GM12875 (cell line): ENCODE results near the gene ARHGEF10L.

Experiments
- H3K4me3 ChIP-seq: one replicate; pipeline ENCODE4 v1.5.1; 2011; ENCODE audit warnings: low read depth, low read length, control low read depth
- TF ChIP-seq, protein P1 (sequence below): IDR thresholded peaks from 2 replicates; pipeline ENCODE4 v1.5.1; 2011; ENCODE audit warnings: low read depth, mild to moderate bottlenecking, control low read depth, inconsistent platforms, low read length, moderate library complexity, borderline replicate concordance; ENCODE audit not compliant: insufficient read depth

The ARHGEF10L gene

GRCh38 chr1:17725811-17726582, 186.5 kb downstream of the ARHGEF10L start:
- H3K4me3 ChIP-seq = no peak overlapping the region
- TF ChIP-seq, protein P1, sequence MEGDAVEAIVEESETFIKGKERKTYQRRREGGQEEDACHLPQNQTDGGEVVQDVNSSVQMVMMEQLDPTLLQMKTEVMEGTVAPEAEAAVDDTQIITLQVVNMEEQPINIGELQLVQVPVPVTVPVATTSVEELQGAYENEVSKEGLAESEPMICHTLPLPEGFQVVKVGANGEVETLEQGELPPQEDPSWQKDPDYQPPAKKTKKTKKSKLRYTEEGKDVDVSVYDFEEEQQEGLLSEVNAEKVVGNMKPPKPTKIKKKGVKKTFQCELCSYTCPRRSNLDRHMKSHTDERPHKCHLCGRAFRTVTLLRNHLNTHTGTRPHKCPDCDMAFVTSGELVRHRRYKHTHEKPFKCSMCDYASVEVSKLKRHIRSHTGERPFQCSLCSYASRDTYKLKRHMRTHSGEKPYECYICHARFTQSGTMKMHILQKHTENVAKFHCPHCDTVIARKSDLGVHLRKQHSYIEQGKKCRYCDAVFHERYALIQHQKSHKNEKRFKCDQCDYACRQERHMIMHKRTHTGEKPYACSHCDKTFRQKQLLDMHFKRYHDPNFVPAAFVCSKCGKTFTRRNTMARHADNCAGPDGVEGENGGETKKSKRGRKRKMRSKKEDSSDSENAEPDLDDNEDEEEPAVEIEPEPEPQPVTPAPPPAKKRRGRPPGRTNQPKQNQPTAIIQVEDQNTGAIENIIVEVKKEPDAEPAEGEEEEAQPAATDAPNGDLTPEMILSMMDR = no peak

- TF ChIP-seq, protein P1 = no peak
- no peak overlapping the region for H3K4me3 ChIP-seq
These were observed 188.7 kb downstream of the ARHGEF10L start for GRCh38 chr1:17728123-17728712.

DNA sequence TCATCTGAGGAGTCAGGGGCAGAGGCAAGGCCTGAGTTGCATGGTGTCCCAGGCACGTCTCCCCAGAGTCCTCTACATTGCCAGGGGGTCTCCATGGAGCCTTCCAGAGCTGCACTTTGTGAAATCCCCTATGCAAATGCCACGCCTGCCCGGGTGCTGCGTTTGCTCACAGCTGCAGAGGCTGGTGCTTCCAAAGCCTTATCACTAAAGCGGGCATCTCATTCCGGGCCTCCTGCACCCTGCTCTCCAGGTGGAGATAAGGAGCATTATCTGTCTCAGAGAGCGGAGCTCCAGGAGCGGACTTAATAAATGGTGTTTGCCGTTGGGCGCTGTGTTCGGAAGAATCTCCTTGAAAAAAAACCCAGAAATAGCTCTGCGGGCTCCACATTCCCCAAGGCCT, 189.8 kb downstream of the ARHGEF10L start:
- TF ChIP-seq, protein P1 = no peak
- no peak overlapping the region for H3K4me3 ChIP-seq

GRCh38 chr1:17729909-17730308, 190.4 kb downstream of the ARHGEF10L start:
- TF ChIP-seq, protein P1 = no peak
- H3K4me3 ChIP-seq = no peak overlapping the region

DNA sequence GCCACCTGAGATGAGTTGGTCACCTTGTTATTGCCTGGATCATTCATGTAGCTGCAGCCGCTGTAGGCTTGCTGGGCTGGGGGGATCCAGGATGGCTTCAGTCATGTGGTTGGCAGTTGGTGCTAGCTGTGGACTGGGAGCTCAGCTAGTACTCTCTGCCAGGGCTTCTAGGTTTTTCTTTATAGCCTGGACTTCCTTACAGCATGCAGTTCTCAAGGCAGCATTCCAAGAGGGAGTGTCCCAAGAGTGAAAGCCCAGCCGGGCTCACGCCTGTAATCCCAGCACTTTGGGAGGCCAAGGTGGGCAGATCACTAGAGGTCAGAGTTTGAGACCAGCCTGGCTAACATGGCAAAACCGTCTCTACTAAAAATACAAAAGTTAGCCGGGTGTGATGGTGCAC, 192.0 kb downstream of the ARHGEF10L start:
- TF ChIP-seq, protein P1 = no peak
- H3K4me3 ChIP-seq = no peak overlapping the region

- H3K4me3 ChIP-seq = no peak overlapping the region
- TF ChIP-seq, protein P1 = no peak
These were observed 193.0 kb downstream of the ARHGEF10L start for GRCh38 chr1:17732475-17732874.

DNA sequence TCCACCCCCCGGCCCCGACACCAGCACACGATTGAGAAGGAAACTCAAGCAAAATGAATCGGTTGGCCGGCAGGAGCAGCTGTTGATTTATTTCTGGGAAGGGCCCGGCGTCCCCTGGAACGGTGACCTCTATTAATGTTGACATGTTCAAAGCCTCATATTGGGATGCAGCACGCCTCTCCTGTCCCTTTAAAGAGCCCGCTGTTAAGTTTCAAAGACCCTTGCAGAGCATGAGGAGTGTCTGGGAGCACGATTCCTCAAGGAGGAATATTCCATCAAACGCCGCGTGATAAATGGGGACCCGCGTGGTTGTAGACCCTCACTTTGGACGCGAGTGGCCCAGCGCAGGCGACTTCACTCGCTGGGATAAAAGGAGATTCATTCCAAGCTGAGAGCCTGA, 194.2 kb downstream of the ARHGEF10L start:
- H3K4me3 ChIP-seq = no peak overlapping the region
- TF ChIP-seq, protein P1 = no peak
